Measurements from ENCODE around the gene PCDHGA9. TPM values are rescaled to one million over a fixed set of nuclear protein-coding genes. Genes with fewer than 3 reads are reported as not detected.
"Not testable (repeated sequence)": the region's sequence is repeated elsewhere in the genome, so short reads cannot be mapped to it uniquely, and the experiment has no call there.

PCDHGA9 gene
- total RNA-seq, 2 experiments from 2014 or later, result 0.09 TPM; not detected in 1

GRCh38 chr5:141384471-141385267 lies 17.9 kb upstream of the PCDHGA9 start:
- Mint-ChIP-seq H3K27me3 (peaks cover 70% of the 10 kb centered on the region), H3K4me1 (no peaks in the 10 kb centered on the region), H3K9me3 (ENCODE audit: low read depth) (peaks cover 35% of the 10 kb centered on the region), H3K4me3 (no peak overlapping the region), H3K27ac (no peak overlapping the region), H3K36me3 (ENCODE audit: low read depth) (peaks cover 15% of the 10 kb centered on the region)
- ATAC-seq (no peak), DNase-seq (no peak)
- ChIA-PET CTCF (no interaction called here), POLR2A (no interaction called here)
- intact Hi-C loops (cut with DNase I, micrococcal nuclease), result no loop called here

DNA sequence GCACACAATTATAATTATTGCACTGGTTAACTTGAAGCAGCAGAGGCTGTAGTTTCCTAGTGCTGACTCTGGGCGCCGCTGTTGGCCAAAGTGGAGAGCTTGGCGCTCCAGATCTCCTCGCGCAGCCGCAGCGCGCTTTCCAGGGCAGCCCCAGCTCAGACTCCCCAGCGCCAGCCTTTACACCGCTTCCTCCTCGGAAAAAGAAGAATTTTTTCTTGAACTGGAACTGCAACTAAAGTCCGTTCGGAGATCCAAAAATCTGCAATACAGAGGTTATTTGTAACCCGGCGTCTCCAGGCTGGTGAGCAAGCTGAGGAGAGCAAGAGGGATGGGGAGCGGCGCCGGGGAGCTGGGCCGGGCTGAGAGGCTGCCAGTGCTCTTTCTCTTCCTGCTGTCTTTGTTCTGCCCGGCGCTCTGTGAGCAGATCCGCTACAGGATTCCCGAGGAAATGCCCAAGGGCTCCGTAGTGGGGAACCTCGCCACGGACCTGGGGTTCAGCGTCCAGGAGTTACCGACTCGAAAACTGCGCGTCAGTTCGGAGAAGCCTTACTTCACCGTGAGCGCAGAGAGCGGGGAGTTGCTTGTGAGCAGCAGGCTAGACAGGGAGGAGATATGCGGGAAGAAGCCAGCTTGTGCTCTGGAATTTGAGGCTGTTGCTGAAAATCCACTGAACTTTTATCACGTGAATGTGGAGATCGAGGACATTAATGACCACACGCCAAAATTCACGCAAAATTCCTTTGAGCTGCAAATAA lies 14.8 kb upstream of the PCDHGA9 start, which contains the start of gene PCDHGB4:
Gene PCDHGB4, plus strand, starts transcription at position 142 of the 755 bp plus-strand sequence. Its CDS starts 187 bp downstream, at position 329.
- H3K4me3 Mint-ChIP-seq, result peak within 1 kb of the TSS; percentile 23

DNA sequence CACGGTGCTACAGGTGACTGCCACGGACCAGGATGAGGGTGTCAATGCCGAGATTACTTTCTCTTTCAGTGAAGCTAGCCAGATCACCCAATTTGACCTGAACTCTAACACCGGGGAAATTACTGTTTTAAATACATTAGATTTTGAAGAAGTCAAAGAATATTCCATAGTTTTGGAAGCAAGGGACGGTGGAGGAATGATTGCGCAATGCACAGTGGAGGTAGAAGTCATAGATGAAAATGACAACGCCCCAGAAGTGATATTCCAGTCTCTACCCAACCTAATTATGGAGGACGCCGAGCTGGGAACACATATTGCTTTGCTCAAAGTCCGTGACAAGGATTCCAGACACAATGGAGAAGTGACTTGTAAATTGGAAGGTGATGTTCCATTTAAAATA lies 13.9 kb upstream of the PCDHGA9 start:
- DNase-seq (no peak), ATAC-seq (no peak)
- Mint-ChIP-seq H3K27me3 (peaks cover 69% of the 10 kb centered on the region), H3K9me3 (ENCODE audit: low read depth) (peaks cover 43% of the 10 kb centered on the region), H3K27ac (no peak overlapping the region), H3K36me3 (ENCODE audit: low read depth) (peaks cover 21% of the 10 kb centered on the region), H3K4me3 (no peak overlapping the region), H3K4me1 (no peaks in the 10 kb centered on the region)
- ChIA-PET CTCF (interaction anchor here (1.2 kb wide), 1 partner anchor 9 kb away, joined by 3 read pairs; the partner anchor contains the start of gene PCDHGB5), POLR2A (no interaction called here)
- intact Hi-C loops (cut with DNase I, micrococcal nuclease), result no loop called here

More for the DNA sequence above, 14.8 kb upstream of the PCDHGA9 start, which contains the start of gene PCDHGB4:
- Mint-ChIP-seq H3K27me3 (peaks cover 71% of the 10 kb centered on the region), H3K36me3 (ENCODE audit: low read depth) (peaks cover 18% of the 10 kb centered on the region), H3K9me3 (ENCODE audit: low read depth) (peaks cover 42% of the 10 kb centered on the region)
- intact Hi-C loops (cut with DNase I, micrococcal nuclease); H3K4me1 Mint-ChIP-seq; H3K27ac Mint-ChIP-seq: not testable (repeated sequence)
- ChIA-PET CTCF (interaction anchor here (1.2 to 1.3 kb wide), 2 partner anchors 10 to 43 kb away, joined by 3 read pairs; partner anchors contain the start of gene PCDHGB5), POLR2A (interaction anchor here (0.6 kb wide), 1 partner anchor 127 kb away, joined by 3 read pairs; no protein-coding TSS in a partner anchor)
- peak; percentile 56 for DNase-seq
- ATAC-seq, result peak; percentile 68

- DNase-seq, result no peak
- intact Hi-C loops (cut with DNase I, micrococcal nuclease), result no loop called here
- H3K36me3 Mint-ChIP-seq (ENCODE audit: low read depth), result peaks cover 23% of the 10 kb centered on the region
- ChIA-PET POLR2A (no interaction called here), CTCF (interaction anchor here (0.6 to 2.6 kb wide), 4 partner anchors 14 to 124 kb away, joined by 3 to 7 read pairs (median 4); partner anchors contain the start of gene PCDHGA4)
- peaks cover 69% of the 10 kb centered on the region for H3K27me3 Mint-ChIP-seq
- H3K27ac Mint-ChIP-seq, result no peak overlapping the region
- H3K4me3 Mint-ChIP-seq, result no peak overlapping the region
- ATAC-seq, result no peak
- no peaks in the 10 kb centered on the region for H3K4me1 Mint-ChIP-seq
- peaks cover 43% of the 10 kb centered on the region for H3K9me3 Mint-ChIP-seq (ENCODE audit: low read depth)
Observed at GRCh38 chr5:141389153-141390042, 13.2 kb upstream of the PCDHGA9 start.

GRCh38 chr5:141392429-141393198 lies 10.0 kb upstream of the PCDHGA9 start, which contains the start of gene PCDHGA8:
Gene PCDHGA8, plus strand, starts transcription at chr5:141392633. Its CDS starts 181 bp downstream, at chr5:141392814.
- CTCF ChIA-PET, result interaction anchor here (0.7 to 1.3 kb wide), 3 partner anchors 28 to 475 kb away, joined by 3 to 4 read pairs (median 3); partner anchors contain the start of genes PCDHGA2 and PCDHGA5
- POLR2A ChIA-PET, result interaction anchor here (0.6 kb wide), 1 partner anchor 62 kb away, joined by 4 read pairs; the partner anchor contains the start of gene PCDHGA1
- Mint-ChIP-seq H3K27me3 (peaks cover 60% of the 10 kb centered on the region), H3K9me3 (ENCODE audit: low read depth) (peaks cover 38% of the 10 kb centered on the region), H3K4me1 (no peaks in the 10 kb centered on the region), H3K4me3 (no peak within 1 kb of the TSS), H3K36me3 (ENCODE audit: low read depth) (peaks cover 29% of the 10 kb centered on the region), H3K27ac (no peak within 1 kb of the TSS)
- DNase-seq (no peak), ATAC-seq (no peak)
- intact Hi-C loops (cut with DNase I, micrococcal nuclease), result no loop called here

- ChIA-PET CTCF (interaction anchor here (0.7 to 1.3 kb wide), 2 partner anchors 55 to 476 kb away, joined by 3 to 4 read pairs; partner anchors contain the start of gene PCDHGA2), POLR2A (no interaction called here)
- Mint-ChIP-seq H3K4me3 (no peak overlapping the region), H3K4me1 (no peaks in the 10 kb centered on the region), H3K27me3 (peaks cover 58% of the 10 kb centered on the region), H3K9me3 (ENCODE audit: low read depth) (peaks cover 36% of the 10 kb centered on the region), H3K27ac (no peak overlapping the region), H3K36me3 (ENCODE audit: low read depth) (peaks cover 27% of the 10 kb centered on the region)
- ATAC-seq, result no peak
- intact Hi-C loops (cut with DNase I, micrococcal nuclease), result no loop called here
- no peak for DNase-seq
Observed at GRCh38 chr5:141393267-141393666, 9.3 kb upstream of the PCDHGA9 start.

- H3K36me3 Mint-ChIP-seq (ENCODE audit: low read depth), result peaks cover 28% of the 10 kb centered on the region
- H3K4me1 Mint-ChIP-seq; H3K4me3 Mint-ChIP-seq; H3K27ac Mint-ChIP-seq; ATAC-seq; POLR2A ChIA-PET; DNase-seq; intact Hi-C loops (cut with DNase I, micrococcal nuclease): not testable (repeated sequence)
- CTCF ChIA-PET, result interaction anchor here (1.2 to 1.5 kb wide), 2 partner anchors 163 to 169 kb away, joined by 3 to 5 read pairs; no protein-coding TSS in a partner anchor
- peaks cover 27% of the 10 kb centered on the region for H3K9me3 Mint-ChIP-seq (ENCODE audit: low read depth)
- H3K27me3 Mint-ChIP-seq, result peaks cover 57% of the 10 kb centered on the region
Observed at GRCh38 chr5:141394401-141395187, 8.0 kb upstream of the PCDHGA9 start.

- ATAC-seq (peak; percentile 84), DNase-seq (peak; percentile 67)
- H3K4me1 Mint-ChIP-seq; H3K27ac Mint-ChIP-seq; intact Hi-C loops (cut with DNase I, micrococcal nuclease); POLR2A ChIA-PET: not testable (repeated sequence)
- Mint-ChIP-seq H3K27me3 (peaks cover 53% of the 10 kb centered on the region), H3K9me3 (ENCODE audit: low read depth) (peaks cover 17% of the 10 kb centered on the region), H3K4me3 (peak within 1 kb of the TSS; percentile 52), H3K36me3 (ENCODE audit: low read depth) (peaks cover 25% of the 10 kb centered on the region)
- CTCF ChIA-PET, result interaction anchor here (0.6 to 2.6 kb wide), 18 partner anchors 9 to 244 kb away, joined by 3 to 14 read pairs (median 4); partner anchors contain the start of genes PCDHGA10, PCDHGA11, PCDHGA12 and PCDHGB6
Observed at GRCh38 chr5:141397756-141398551, 4.6 kb upstream of the PCDHGA9 start, which contains the start of gene PCDHGB5. Gene PCDHGB5, plus strand, starts transcription at chr5:141397947. Its CDS starts 181 bp downstream, at chr5:141398128.

DNA sequence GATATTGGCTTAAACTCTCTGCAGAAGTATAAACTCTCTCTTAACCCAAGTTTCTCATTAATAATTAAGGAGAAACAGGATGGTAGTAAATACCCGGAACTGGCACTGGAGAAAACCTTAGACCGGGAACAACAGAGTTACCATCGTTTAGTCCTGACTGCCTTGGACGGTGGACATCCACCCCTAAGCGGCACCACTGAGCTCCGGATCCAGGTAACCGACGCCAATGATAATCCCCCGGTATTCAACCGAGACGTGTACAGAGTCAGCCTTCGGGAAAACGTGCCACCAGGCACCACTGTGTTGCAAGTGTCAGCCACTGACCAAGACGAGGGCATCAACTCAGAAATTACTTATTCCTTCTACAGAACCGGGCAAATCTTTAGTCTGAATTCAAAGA lies 4.0 kb upstream of the PCDHGA9 start:
- DNase-seq (no peak), ATAC-seq (no peak)
- intact Hi-C loops (cut with DNase I, micrococcal nuclease), result no loop called here
- Mint-ChIP-seq H3K4me3 (no peak overlapping the region), H3K9me3 (ENCODE audit: low read depth) (peaks cover 13% of the 10 kb centered on the region), H3K4me1 (no peaks in the 10 kb centered on the region), H3K27ac (no peak overlapping the region), H3K36me3 (ENCODE audit: low read depth) (peaks cover 21% of the 10 kb centered on the region), H3K27me3 (peaks cover 54% of the 10 kb centered on the region)
- ChIA-PET POLR2A (no interaction called here), CTCF (interaction anchor here (0.7 to 2.3 kb wide), 5 partner anchors 23 to 243 kb away, joined by 3 to 12 read pairs (median 5); partner anchors contain the start of gene PCDHGA11)
